Breast epithelium (tissue), 3 donors: Measurements from ENCODE around the gene METAP1.

ENCODE experiments used
- POLR2A ChIP-seq: fragments of 450-650 bp; IDR thresholded peaks from one replicate; pipeline ENCODE4 v1.6.1; 2016; ENCODE audit warnings: antibody characterized with exemption, mild to moderate bottlenecking, moderate library complexity
- POLR2AphosphoS5 ChIP-seq, 3 donors: sonication (generic); formaldehyde crosslinking; IDR thresholded peaks; one replicate each; pipeline ENCODE4 v1.6.1; 2017; ENCODE audit warnings: antibody characterized with exemption in 3 of 3
- TF ChIP-seq, protein P1 (sequence below), 3 donors: fragments of 450-650 bp; IDR thresholded peaks; one replicate each; pipeline ENCODE4 v1.5.1; 2016 to 2017; ENCODE audit warnings: antibody characterized with exemption in 3 of 3, mild to moderate bottlenecking in 3 of 3, moderate library complexity in 3 of 3

DNA sequence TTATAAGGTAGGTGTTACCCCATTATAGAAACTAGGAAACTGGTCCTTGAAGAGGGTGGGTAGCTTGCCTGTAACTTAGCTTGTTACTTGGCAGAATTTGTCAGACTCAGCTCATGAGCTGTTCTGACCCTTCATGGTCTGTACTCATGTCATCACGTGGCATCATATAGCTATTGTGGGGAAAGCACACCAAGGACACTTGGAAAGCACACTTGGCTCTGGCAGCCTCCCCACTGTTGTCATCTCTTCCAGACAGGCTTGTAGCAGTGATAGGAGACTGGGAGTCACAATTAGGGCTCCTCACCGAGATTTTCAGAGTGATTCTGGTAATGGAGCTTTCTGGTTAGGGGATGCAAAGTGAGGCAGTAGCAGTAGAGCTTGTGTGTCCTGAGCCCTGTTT, 62.7 kb downstream of the METAP1 start:
- TF ChIP-seq, protein P1, sequence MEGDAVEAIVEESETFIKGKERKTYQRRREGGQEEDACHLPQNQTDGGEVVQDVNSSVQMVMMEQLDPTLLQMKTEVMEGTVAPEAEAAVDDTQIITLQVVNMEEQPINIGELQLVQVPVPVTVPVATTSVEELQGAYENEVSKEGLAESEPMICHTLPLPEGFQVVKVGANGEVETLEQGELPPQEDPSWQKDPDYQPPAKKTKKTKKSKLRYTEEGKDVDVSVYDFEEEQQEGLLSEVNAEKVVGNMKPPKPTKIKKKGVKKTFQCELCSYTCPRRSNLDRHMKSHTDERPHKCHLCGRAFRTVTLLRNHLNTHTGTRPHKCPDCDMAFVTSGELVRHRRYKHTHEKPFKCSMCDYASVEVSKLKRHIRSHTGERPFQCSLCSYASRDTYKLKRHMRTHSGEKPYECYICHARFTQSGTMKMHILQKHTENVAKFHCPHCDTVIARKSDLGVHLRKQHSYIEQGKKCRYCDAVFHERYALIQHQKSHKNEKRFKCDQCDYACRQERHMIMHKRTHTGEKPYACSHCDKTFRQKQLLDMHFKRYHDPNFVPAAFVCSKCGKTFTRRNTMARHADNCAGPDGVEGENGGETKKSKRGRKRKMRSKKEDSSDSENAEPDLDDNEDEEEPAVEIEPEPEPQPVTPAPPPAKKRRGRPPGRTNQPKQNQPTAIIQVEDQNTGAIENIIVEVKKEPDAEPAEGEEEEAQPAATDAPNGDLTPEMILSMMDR (IDR thresholded peaks at IDR 0.05): no peak
- TF ChIP-seq POLR2AphosphoS5 (IDR thresholded peaks at IDR 0.05): no peak
- TF ChIP-seq POLR2A: no peak
